ENCODE measurements around the gene PRIMA1.

DNA sequence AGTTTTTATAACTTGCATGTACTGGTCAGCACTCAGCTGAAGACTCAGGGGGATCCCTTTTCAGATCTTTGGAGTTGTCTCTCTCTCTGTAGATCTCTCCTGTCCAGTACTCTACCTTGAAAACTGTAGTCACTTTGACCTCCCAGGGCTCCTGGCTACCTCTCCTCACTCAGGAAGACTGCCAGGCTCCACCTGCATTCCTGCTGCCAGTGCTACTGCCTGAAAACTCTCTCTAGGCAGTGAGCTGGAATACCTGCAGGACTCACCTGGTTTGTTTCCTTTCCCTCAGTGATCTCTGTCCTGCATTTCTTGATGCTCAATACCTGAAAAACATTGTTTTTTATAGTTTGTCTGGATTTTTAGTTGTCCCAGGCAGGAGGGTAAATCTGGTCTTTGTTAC lies 87.4 kb downstream of the PRIMA1 start:
- TF ChIP-seq, protein P1, sequence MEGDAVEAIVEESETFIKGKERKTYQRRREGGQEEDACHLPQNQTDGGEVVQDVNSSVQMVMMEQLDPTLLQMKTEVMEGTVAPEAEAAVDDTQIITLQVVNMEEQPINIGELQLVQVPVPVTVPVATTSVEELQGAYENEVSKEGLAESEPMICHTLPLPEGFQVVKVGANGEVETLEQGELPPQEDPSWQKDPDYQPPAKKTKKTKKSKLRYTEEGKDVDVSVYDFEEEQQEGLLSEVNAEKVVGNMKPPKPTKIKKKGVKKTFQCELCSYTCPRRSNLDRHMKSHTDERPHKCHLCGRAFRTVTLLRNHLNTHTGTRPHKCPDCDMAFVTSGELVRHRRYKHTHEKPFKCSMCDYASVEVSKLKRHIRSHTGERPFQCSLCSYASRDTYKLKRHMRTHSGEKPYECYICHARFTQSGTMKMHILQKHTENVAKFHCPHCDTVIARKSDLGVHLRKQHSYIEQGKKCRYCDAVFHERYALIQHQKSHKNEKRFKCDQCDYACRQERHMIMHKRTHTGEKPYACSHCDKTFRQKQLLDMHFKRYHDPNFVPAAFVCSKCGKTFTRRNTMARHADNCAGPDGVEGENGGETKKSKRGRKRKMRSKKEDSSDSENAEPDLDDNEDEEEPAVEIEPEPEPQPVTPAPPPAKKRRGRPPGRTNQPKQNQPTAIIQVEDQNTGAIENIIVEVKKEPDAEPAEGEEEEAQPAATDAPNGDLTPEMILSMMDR (IDR thresholded peaks at IDR 0.05; ENCODE audit: insufficient read depth, low read length, poor library complexity, severe bottlenecking) = no peak
- TF ChIP-seq EZH2phosphoT487 (conservative IDR thresholded peaks at IDR 0.05; ENCODE audit: low read length) = no peak
